Measurements from ENCODE around the gene STBD1. TPM values are rescaled to one million over a fixed set of nuclear protein-coding genes. Genes with fewer than 3 reads are reported as not detected.
A peak's percentile ranks its signal among the peaks of the same experiment; 100 is the strongest.

STBD1 gene
- total and polyA plus RNA-seq, 3 experiments from 2014 or later, result 0.26 to 1.8 TPM; not detected in 1

DNA sequence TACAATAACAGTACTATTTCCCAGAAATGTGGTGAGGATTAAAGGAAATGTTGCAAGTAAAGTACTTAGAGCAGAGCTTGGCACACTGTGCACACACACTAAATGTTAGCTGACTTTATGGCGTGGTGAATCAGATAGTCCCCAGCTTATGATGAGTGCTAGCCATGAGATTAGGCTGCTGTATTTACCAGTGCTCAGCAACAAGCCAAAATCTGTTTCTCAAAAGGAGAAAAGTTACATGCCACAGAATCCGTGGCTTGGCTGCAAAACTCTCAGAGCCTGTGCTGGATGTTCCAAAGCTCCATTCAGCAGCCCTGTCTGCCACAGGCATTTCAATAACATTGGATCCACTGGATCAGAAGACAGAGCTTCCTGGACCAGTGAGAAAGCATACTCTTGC is 12.8 kb upstream of the STBD1 start:
- DNase-seq, result no peak
- no peak overlapping the region for H3K4me3 ChIP-seq (ENCODE audit: low read length)
- no peak overlapping the region for H3K27ac ChIP-seq (ENCODE audit: low read depth, low read length)
- H3K36me3 Mint-ChIP-seq, result peaks cover 0 to 35% (median 9%) of the 10 kb centered on the region in 3 donors
- ChIA-PET CTCF (no interaction called here), POLR2A (no interaction called here)
- H3K27me3 ChIP-seq (ENCODE audit: insufficient read depth, low read length, poor library complexity, severe bottlenecking), result no peaks in the 10 kb centered on the region
- H3K4me1 Mint-ChIP-seq, result no peaks in the 10 kb centered on the region
- no peak overlapping the region for H3K27ac Mint-ChIP-seq
- H3K27me3 Mint-ChIP-seq, result peaks cover 10 to 19% of the 10 kb centered on the region in 2 donors
- peaks cover 9 to 23% (median 15%) of the 10 kb centered on the region in 5 donors for H3K9me3 Mint-ChIP-seq
- no peak overlapping the region for H3K4me3 Mint-ChIP-seq
- no peaks in the 10 kb centered on the region for H3K9me3 ChIP-seq (ENCODE audit: low read length)
- no peaks in the 10 kb centered on the region for H3K36me3 ChIP-seq (ENCODE audit: insufficient read depth, low read length)
- no peaks in the 10 kb centered on the region for H3K4me1 ChIP-seq (ENCODE audit: insufficient read depth, low read length)

DNA sequence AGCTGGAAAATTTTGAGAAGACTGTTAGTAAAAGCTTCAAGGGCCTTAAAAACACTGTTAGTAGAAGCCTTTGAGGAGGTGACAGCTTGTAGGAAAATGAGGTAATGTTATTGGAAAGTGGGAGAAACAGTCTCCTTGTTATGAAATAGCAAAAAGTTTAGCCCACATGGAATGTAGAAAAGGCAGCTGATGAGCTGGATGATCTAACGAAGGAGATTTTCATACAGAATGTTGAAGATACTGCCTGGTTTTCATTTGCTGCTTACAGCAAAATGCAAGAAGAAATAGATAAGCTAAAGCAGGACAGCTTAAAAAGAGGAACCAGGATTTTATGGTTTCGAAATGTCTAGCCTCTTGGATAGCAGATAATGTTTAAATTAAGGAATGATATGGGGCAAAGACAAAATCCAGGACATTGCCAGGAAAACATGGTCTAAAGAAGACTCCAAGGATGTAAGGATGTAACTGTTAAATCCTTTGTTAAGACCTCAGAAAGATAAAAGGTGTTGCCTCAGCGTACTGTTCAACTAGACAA is 10.2 kb upstream of the STBD1 start:
- Histone ChIP-seq H3K36me3 (ENCODE audit: insufficient read depth, low read length) (no peaks in the 10 kb centered on the region), H3K9me3 (ENCODE audit: low read length) (no peaks in the 10 kb centered on the region), H3K27me3 (ENCODE audit: insufficient read depth, low read length, poor library complexity, severe bottlenecking) (no peaks in the 10 kb centered on the region), H3K4me3 (ENCODE audit: low read length) (no peak overlapping the region), H3K27ac (ENCODE audit: low read depth, low read length) (no peak overlapping the region), H3K4me1 (ENCODE audit: insufficient read depth, low read length) (no peaks in the 10 kb centered on the region)
- ChIA-PET POLR2A (no interaction called here), CTCF (interaction anchor here (0.7 kb wide), 1 partner anchor 11 kb away, joined by 4 read pairs; no protein-coding TSS in a partner anchor)
- Mint-ChIP-seq H3K27ac (no peak overlapping the region), H3K4me1 (peaks cover 3 to 8% (median 4%) of the 10 kb centered on the region in 3 donors), H3K9me3 (peaks cover 9 to 23% (median 16%) of the 10 kb centered on the region in 5 donors), H3K4me3 (no peak overlapping the region), H3K36me3 (peaks cover 0 to 35% (median 9%) of the 10 kb centered on the region in 3 donors), H3K27me3 (peaks cover 7 to 15% of the 10 kb centered on the region in 2 donors)
- DNase-seq, result no peak

DNA sequence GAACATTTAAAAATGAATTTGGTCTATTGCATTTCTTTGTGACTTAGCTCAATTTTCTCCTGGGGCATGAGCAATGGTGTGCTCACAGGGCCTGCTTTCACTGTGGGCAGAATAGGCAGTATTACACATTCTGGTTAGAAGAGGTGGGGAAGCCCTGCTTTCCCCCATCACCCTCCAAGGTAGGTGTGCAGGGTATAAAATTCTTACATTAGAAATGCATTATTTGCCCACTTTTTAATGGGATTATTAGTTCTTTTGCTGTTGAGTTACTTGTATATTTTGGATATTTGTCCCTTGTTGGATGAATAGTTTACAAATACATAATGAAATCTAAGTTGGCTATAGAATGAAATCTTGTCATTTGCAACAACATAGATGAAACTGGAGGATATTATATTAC is 8.3 kb upstream of the STBD1 start:
- POLR2A ChIA-PET, result no interaction called here
- peaks cover 3 to 5% of the 10 kb centered on the region in 2 donors for H3K27me3 Mint-ChIP-seq
- CTCF ChIA-PET, result no interaction called here

DNA sequence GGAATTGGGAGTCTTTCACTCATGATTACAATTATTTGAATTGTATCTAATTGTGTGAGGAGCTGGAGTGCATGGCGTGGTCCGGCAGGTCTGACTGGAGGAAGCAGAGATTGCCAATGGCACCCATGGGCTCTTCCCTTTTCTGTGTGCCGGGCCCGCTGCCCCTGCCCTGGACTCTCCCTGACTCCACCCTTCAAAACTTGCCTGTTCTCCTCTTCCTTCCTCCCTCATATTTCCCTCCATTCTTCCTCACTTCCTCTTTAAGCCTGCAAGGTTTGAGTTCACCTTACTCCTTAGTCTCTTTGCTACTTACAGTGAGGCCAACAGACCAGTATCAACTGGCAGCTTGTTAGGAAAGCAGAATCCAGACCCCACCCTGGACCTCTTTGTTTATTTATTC is 6.5 kb upstream of the STBD1 start:
- no peaks in the 10 kb centered on the region for H3K27me3 ChIP-seq (ENCODE audit: insufficient read depth, low read length, poor library complexity, severe bottlenecking)
- H3K9me3 ChIP-seq (ENCODE audit: low read length), result no peaks in the 10 kb centered on the region
- Mint-ChIP-seq H3K4me1 (peaks cover 15 to 44% (median 24%) of the 10 kb centered on the region in 3 donors), H3K9me3 (peaks cover 9 to 23% (median 16%) of the 10 kb centered on the region in 5 donors), H3K27me3 (peaks cover 7% of the 10 kb centered on the region in 2 donors), H3K36me3 (peaks cover 0 to 29% (median 4%) of the 10 kb centered on the region in 3 donors), H3K27ac (no peak overlapping the region), H3K4me3 (no peak overlapping the region)
- no peak for DNase-seq
- ChIA-PET CTCF (no interaction called here), POLR2A (no interaction called here)
- H3K27ac ChIP-seq (ENCODE audit: low read depth, low read length), result no peak overlapping the region
- H3K4me3 ChIP-seq (ENCODE audit: low read length), result no peak overlapping the region
- no peaks in the 10 kb centered on the region for H3K36me3 ChIP-seq (ENCODE audit: insufficient read depth, low read length)
- peaks cover 12% of the 10 kb centered on the region for H3K4me1 ChIP-seq (ENCODE audit: insufficient read depth, low read length)

More for the DNA sequence above, 8.3 kb upstream of the STBD1 start:
- Mint-ChIP-seq H3K36me3 (peaks cover 0 to 35% (median 9%) of the 10 kb centered on the region in 3 donors), H3K27ac (no peak overlapping the region), H3K4me1 (peaks cover 4 to 26% (median 10%) of the 10 kb centered on the region in 3 donors), H3K4me3 (no peak overlapping the region), H3K9me3 (peaks cover 9 to 23% (median 16%) of the 10 kb centered on the region in 5 donors)
- DNase-seq, result no peak
- Histone ChIP-seq H3K4me3 (ENCODE audit: low read length) (no peak overlapping the region), H3K36me3 (ENCODE audit: insufficient read depth, low read length) (no peaks in the 10 kb centered on the region), H3K27ac (ENCODE audit: low read depth, low read length) (no peak overlapping the region), H3K4me1 (ENCODE audit: insufficient read depth, low read length) (no peaks in the 10 kb centered on the region), H3K9me3 (ENCODE audit: low read length) (no peaks in the 10 kb centered on the region), H3K27me3 (ENCODE audit: insufficient read depth, low read length, poor library complexity, severe bottlenecking) (no peaks in the 10 kb centered on the region)

DNA sequence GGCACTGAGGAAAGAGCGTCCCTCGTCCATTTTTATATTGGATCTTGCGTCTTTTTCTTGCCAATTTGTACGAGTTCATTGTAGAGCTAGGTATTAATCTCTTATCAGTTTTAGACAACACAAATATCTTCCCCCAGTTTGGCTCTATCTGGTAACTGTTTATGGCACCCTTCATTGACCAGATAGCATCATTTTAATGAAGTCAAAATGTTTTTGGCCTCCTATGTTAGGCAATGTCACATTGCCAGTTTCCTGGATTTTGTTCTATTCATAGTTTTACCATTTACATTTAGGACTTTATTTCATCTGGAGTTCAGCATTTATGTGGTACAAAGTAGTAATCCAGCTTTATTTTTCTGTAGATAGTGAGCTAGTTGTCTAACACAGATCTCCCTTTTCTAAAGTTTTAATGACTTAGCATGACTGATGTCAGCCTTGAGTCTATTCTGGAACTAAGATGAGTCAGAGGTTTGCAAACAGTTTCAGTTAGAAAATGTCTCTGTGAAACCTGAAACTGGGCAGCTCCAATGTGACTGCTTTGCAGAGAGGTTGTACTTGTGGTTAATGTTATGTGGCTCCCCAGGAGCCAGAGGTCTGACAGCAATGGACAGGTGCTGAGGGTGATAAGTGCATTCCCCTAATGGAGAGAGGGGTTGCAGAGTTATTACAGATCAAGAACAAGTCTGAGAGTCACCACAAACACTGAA is 5.3 kb upstream of the STBD1 start:
- no peak for DNase-seq
- ChIA-PET CTCF (no interaction called here), POLR2A (no interaction called here)
- Histone ChIP-seq H3K36me3 (ENCODE audit: insufficient read depth, low read length) (no peaks in the 10 kb centered on the region), H3K27ac (ENCODE audit: low read depth, low read length) (peak overlapping the region; percentile 5), H3K4me3 (ENCODE audit: low read length) (no peak overlapping the region), H3K4me1 (ENCODE audit: insufficient read depth, low read length) (peaks cover 21% of the 10 kb centered on the region), H3K27me3 (ENCODE audit: insufficient read depth, low read length, poor library complexity, severe bottlenecking) (no peaks in the 10 kb centered on the region), H3K9me3 (ENCODE audit: low read length) (no peaks in the 10 kb centered on the region)
- Mint-ChIP-seq H3K9me3 (peaks cover 9 to 21% (median 16%) of the 10 kb centered on the region in 5 donors), H3K4me1 (peaks cover 24 to 52% (median 32%) of the 10 kb centered on the region in 3 donors), H3K27ac (no peak overlapping the region), H3K4me3 (peak overlapping the region in 1 of 7 donors; percentile 2), H3K36me3 (peaks cover 0 to 22% (median 4%) of the 10 kb centered on the region in 3 donors), H3K27me3 (peaks cover 4 to 9% of the 10 kb centered on the region in 2 donors)

DNA sequence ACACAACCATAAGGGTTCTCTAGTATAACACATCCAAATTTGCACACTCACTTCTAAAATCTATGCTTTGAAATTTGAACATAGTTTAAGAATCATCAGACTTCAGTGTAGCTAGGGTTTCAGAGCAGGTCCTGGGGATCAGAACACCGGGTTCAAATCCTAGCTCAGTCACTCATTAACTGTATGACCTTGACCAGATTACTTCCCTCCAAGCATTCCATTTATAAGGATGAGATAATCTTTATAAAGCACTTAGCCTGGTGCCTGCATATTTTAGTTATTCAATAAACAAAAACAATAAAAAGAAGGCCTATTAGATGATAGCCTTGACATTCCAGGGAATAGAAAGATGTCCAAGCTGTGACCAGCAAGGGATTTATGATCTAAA is 4.8 kb upstream of the STBD1 start:
- POLR2A ChIA-PET, result no interaction called here
- no peak overlapping the region for H3K4me3 ChIP-seq (ENCODE audit: low read length)
- no peak overlapping the region for H3K27ac ChIP-seq (ENCODE audit: low read depth, low read length)
- peaks cover 21% of the 10 kb centered on the region for H3K4me1 ChIP-seq (ENCODE audit: insufficient read depth, low read length)
- no peaks in the 10 kb centered on the region for H3K36me3 ChIP-seq (ENCODE audit: insufficient read depth, low read length)
- Mint-ChIP-seq H3K36me3 (peaks cover 0 to 16% (median 4%) of the 10 kb centered on the region in 3 donors), H3K27ac (no peak overlapping the region), H3K4me3 (peak overlapping the region in 1 of 7 donors; percentile 2), H3K9me3 (peaks cover 9 to 17% (median 15%) of the 10 kb centered on the region in 5 donors), H3K27me3 (peaks cover 4 to 9% of the 10 kb centered on the region in 2 donors), H3K4me1 (peaks cover 24 to 52% (median 32%) of the 10 kb centered on the region in 3 donors)
- CTCF ChIA-PET, result no interaction called here
- H3K9me3 ChIP-seq (ENCODE audit: low read length), result no peaks in the 10 kb centered on the region
- no peak for DNase-seq
- H3K27me3 ChIP-seq (ENCODE audit: insufficient read depth, low read length, poor library complexity, severe bottlenecking), result no peaks in the 10 kb centered on the region

DNA sequence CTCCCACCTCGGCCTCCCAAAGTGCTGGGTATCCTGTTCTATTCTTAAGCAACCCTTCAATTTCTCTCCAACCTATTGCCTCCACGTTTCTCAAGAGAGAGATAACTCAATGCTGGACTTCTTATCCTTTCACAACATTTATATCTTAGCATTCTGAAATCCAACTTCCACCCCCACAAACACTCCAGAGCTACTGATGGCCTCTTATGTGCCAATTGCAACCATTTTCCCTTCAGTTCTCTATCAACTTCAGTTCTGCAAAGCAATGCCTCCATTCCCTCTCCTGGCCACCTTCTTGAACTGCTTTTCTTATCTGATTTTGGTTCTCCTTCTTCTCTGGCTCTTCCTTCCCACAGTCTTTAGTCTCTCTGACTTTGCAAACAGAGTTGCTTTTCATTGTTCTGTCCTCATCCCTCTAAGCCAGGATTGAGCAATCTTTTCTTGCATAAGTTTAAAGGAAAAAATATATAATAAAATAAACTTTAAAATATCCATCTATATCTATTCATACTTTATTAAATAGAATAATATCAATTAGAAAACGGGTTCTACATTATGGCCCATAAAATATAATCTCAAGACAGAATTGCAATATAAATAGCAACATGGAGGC is 3.6 kb upstream of the STBD1 start:
- Histone ChIP-seq H3K27ac (ENCODE audit: low read depth, low read length) (no peak overlapping the region), H3K27me3 (ENCODE audit: insufficient read depth, low read length, poor library complexity, severe bottlenecking) (no peaks in the 10 kb centered on the region), H3K4me1 (ENCODE audit: insufficient read depth, low read length) (peaks cover 21% of the 10 kb centered on the region), H3K36me3 (ENCODE audit: insufficient read depth, low read length) (no peaks in the 10 kb centered on the region), H3K4me3 (ENCODE audit: low read length) (no peak overlapping the region), H3K9me3 (ENCODE audit: low read length) (no peaks in the 10 kb centered on the region)
- Mint-ChIP-seq H3K36me3 (peaks cover 0 to 6% (median 4%) of the 10 kb centered on the region in 3 donors), H3K27ac (peak overlapping the region in 3 of 8 donors; percentile 53 to 61 (median 59)), H3K9me3 (peaks cover 6 to 8% (median 6%) of the 10 kb centered on the region in 5 donors), H3K27me3 (peaks cover 4 to 9% of the 10 kb centered on the region in 2 donors), H3K4me1 (peaks cover 28 to 57% (median 36%) of the 10 kb centered on the region in 3 donors), H3K4me3 (no peak overlapping the region)
- CTCF ChIA-PET, result no interaction called here
- POLR2A ChIA-PET, result no interaction called here
- no peak for DNase-seq

All from CD8-positive, alpha-beta memory T cell (primary cell).